ENCODE data around the gene INTS7. TPM values are rescaled to one million over a fixed set of nuclear protein-coding genes. Genes with fewer than 3 reads are reported as not detected.

INTS7 gene
- total and polyA plus RNA-seq, 2 of the 4 experiments (the other 2 are of a cell fraction) = 8.3 to 24.9 TPM

- no peak overlapping the region for H2AK9ac ChIP-seq (replicated peaks; ENCODE audit: low read depth, low read length, poor library complexity)
- no peak overlapping the region for H3K14ac ChIP-seq (replicated peaks; ENCODE audit: low read depth, low read length)
- intact Hi-C loops (cut with micrococcal nuclease) = no loop called here
- H4K5ac ChIP-seq (ENCODE audit: low read depth, low read length) = no peak overlapping the region
- ChIA-PET CTCF (interaction anchor here (0.6 to 1.3 kb wide), 2 partner anchors 27 to 87 kb away, joined by 3 to 5 read pairs; partner anchors contain the start of genes DTL and INTS7), POLR2A (ENCODE audit: unreplicated experiment) (no interaction called here)
- H2AK5ac ChIP-seq (ENCODE audit: low read depth, low read length) = no peak overlapping the region
- no peaks in the 10 kb centered on the region for H3K9me3 ChIP-seq (ENCODE audit: control insufficient read depth, insufficient read depth, low read length)
- H3K56ac ChIP-seq (ENCODE audit: extremely low read depth, insufficient read depth, low read length) = no peak overlapping the region
- H3K9ac ChIP-seq (ENCODE audit: low read depth, low read length) = no peak overlapping the region
- WGBS, 2 experiments (ENCODE audit: extremely low coverage in 2 of 2, insufficient read length in 1 of 2) = 93% methylated on average over 3 of the region's 9 CpGs; no CpG with 5 or more reads in 1 of the 2 experiments
- no peak overlapping the region for H3K18ac ChIP-seq (ENCODE audit: low read depth, low read length)
- peaks cover 3% of the 10 kb centered on the region; the same call in 1 of the 2 replicates for H3K36me3 ChIP-seq (ENCODE audit: control insufficient read depth, insufficient read depth, low read length)
- in situ Hi-C loops (cut with MboI; ENCODE audit: low sequenced_read_pairs) = no loop called here
- H2BK120ac ChIP-seq (ENCODE audit: low read depth, low read length) = no peak overlapping the region
- dilution Hi-C loops (cut with HindIII; ENCODE audit: low sequenced_read_pairs, unreplicated experiment) = no loop called here
- H2BK15ac ChIP-seq (ENCODE audit: low read depth, low read length) = no peak overlapping the region
- H3K4me1 ChIP-seq (ENCODE audit: control insufficient read depth, insufficient read depth, low read length) = peaks cover 4% of the 10 kb centered on the region
- no peak overlapping the region for H3K27ac ChIP-seq (ENCODE audit: insufficient read depth, low read length)
- DNase-seq = no peak
- H4K91ac ChIP-seq (ENCODE audit: insufficient read depth, low read depth, low read length) = no peak overlapping the region
- H2AFZ ChIP-seq (replicated peaks; ENCODE audit: low read length, poor library complexity) = no peak overlapping the region
- no peak overlapping the region for H4K8ac ChIP-seq (ENCODE audit: low read depth in 2 of 2, low read length in 2 of 2)
- H3K79me1 ChIP-seq (ENCODE audit: low read depth in 1 of 2, low read length in 2 of 2) = peaks cover 2 to 5% of the 10 kb centered on the region in 2 experiments; a peak in 2 of 4 replicates
- ATAC-seq (ENCODE audit: low read depth) = no peak
- H2BK20ac ChIP-seq (ENCODE audit: low read depth, low read length) = no peak overlapping the region
- no peak overlapping the region for H3K23ac ChIP-seq (ENCODE audit: low read depth, low read length)
- H3K27me3 ChIP-seq (ENCODE audit: control insufficient read depth, insufficient read depth, low read length) = no peaks in the 10 kb centered on the region
- no peaks in the 10 kb centered on the region for H4K20me1 ChIP-seq (ENCODE audit: insufficient read depth, low read length)
- H3K9me1 ChIP-seq (ENCODE audit: insufficient read depth, low read length) = peaks cover 3% of the 10 kb centered on the region; the same call in 1 of the 2 replicates
- no peak overlapping the region for H2BK5ac ChIP-seq (ENCODE audit: low read depth, low read length, poor library complexity, severe bottlenecking)
- no peak overlapping the region for H3K4me3 ChIP-seq (ENCODE audit: insufficient read depth, low read depth, low read length)
- no peak for TF ChIP-seq MAFK (IDR thresholded peaks at IDR 0.05; ENCODE audit: low read depth, low read length)
- TF ChIP-seq RFX5 (IDR thresholded peaks at IDR 0.05; ENCODE audit: low read depth, low read length) = no peak
- no peak for TF ChIP-seq MXI1 (IDR thresholded peaks at IDR 0.05; ENCODE audit: borderline replicate concordance, low read depth, low read length)
- no peak for TF ChIP-seq ELK1 (IDR thresholded peaks at IDR 0.05; ENCODE audit: borderline replicate concordance, low read depth, low read length)
- no peak for TF ChIP-seq CTCF (conservative IDR thresholded peaks at IDR 0.05; ENCODE audit: low read depth, low read length)
- TF ChIP-seq CHD1 (IDR thresholded peaks at IDR 0.05; ENCODE audit: low read depth, low read length) = no peak
- TF ChIP-seq SMC3 (IDR thresholded peaks at IDR 0.05; ENCODE audit: low read depth, low read length) = no peak
- no peak for TF ChIP-seq RAD21 (IDR thresholded peaks at IDR 0.05; ENCODE audit: low read length)
- no peak for TF ChIP-seq MAZ (IDR thresholded peaks at IDR 0.05; ENCODE audit: borderline replicate concordance, low read depth, low read length)
- no peak overlapping the region for H3K4me2 ChIP-seq (ENCODE audit: low read depth, low read length)
- no TSS peak for BruUV-seq (replicated peaks)
- H3K4ac ChIP-seq (ENCODE audit: low read depth, low read length) = no peak overlapping the region
Observed at GRCh38 chr1:212007886-212008285, 27.5 kb downstream of the INTS7 start.

All from IMR-90 (cell line).